H9 (cell line): Measurements from ENCODE around the gene VDAC1. TPM values are rescaled to one million over a fixed set of nuclear protein-coding genes. Genes with fewer than 3 reads are reported as not detected.
"Not testable (repeated sequence)": the region's sequence is repeated elsewhere in the genome, so short reads cannot be mapped to it uniquely, and the experiment has no call there.

Experiments
- DNase-seq: peaks from one replicate; pipeline ENCODE4 v3.0.0-alpha.2; 2017
- H2AFZ ChIP-seq: one replicate; pipeline ENCODE4 v1.6.1; 2013; ENCODE audit warnings: mild to moderate bottlenecking, low read length, control low read depth, moderate library complexity
- H2AK5ac ChIP-seq: 2 replicates; pipeline ENCODE4 v1.6.1; 2013; ENCODE audit warnings: low read length, control low read depth, mixed read lengths; ENCODE audit not compliant: insufficient read length
- H2BK120ac ChIP-seq: one replicate; pipeline ENCODE4 v1.6.1; 2013; ENCODE audit warnings: low read depth, mild to moderate bottlenecking, low read length, control low read depth, inconsistent platforms; ENCODE audit not compliant: poor library complexity, severe bottlenecking
- H2BK12ac ChIP-seq: 2 replicates; pipeline ENCODE4 v1.6.1; 2013; ENCODE audit warnings: low read length, control low read depth, mixed read lengths, low read depth; ENCODE audit not compliant: insufficient read length
- H2BK15ac ChIP-seq: 2 replicates; pipeline ENCODE4 v1.6.1; 2013; ENCODE audit warnings: low read depth, low read length, control low read depth
- H2BK20ac ChIP-seq: one replicate; pipeline ENCODE4 v1.6.1; 2013; ENCODE audit warnings: low read depth, mild to moderate bottlenecking, low read length, control low read depth, inconsistent platforms; ENCODE audit not compliant: poor library complexity, severe bottlenecking
- H2BK5ac ChIP-seq: 2 replicates; pipeline ENCODE4 v1.6.1; 2013; ENCODE audit warnings: low read length, control low read depth, mixed read lengths; ENCODE audit not compliant: insufficient read length
- H3K14ac ChIP-seq: 2 replicates; pipeline ENCODE4 v1.6.1; 2013; ENCODE audit warnings: low read length, control low read depth; ENCODE audit not compliant: insufficient read depth
- H3K18ac ChIP-seq: 2 replicates; pipeline ENCODE4 v1.6.1; 2013; ENCODE audit warnings: low read depth, mild to moderate bottlenecking, mixed read lengths, low read length, control low read depth; ENCODE audit not compliant: insufficient read length
- H3K23ac ChIP-seq: 2 replicates; pipeline ENCODE4 v1.6.1; 2013; ENCODE audit warnings: low read length, control low read depth, mixed read lengths, low read depth; ENCODE audit not compliant: insufficient read length
- H3K23me2 ChIP-seq: 2 replicates; pipeline ENCODE4 v1.6.1; 2013; ENCODE audit warnings: low read depth, mild to moderate bottlenecking, mixed read lengths, low read length, control low read depth; ENCODE audit not compliant: insufficient read length, poor library complexity, severe bottlenecking
- H3K27ac ChIP-seq: 2 replicates; pipeline ENCODE4 v1.5.1; 2013; ENCODE audit warnings: low read length, control low read depth, mixed read lengths, low read depth; ENCODE audit not compliant: insufficient read length
- H3K27me3 ChIP-seq: 2 replicates; pipeline ENCODE4 v1.6.1; 2013; ENCODE audit warnings: low read length, control low read depth, inconsistent platforms; ENCODE audit not compliant: insufficient read depth
- H3K4ac ChIP-seq: 2 replicates; pipeline ENCODE4 v1.6.1; 2013; ENCODE audit warnings: low read depth, mild to moderate bottlenecking, control low read depth, inconsistent platforms, low read length, moderate library complexity
- H3K4me1 ChIP-seq: 2 replicates; pipeline ENCODE4 v1.6.1; 2013; ENCODE audit warnings: low read length, control low read depth, inconsistent platforms; ENCODE audit not compliant: insufficient read depth
- H3K4me2 ChIP-seq: 2 replicates; pipeline ENCODE4 v1.6.1; 2013; ENCODE audit warnings: low read length, control low read depth, mixed read lengths; ENCODE audit not compliant: insufficient read length, insufficient read depth
- H3K56ac ChIP-seq: 2 replicates; pipeline ENCODE4 v1.6.1; 2013; ENCODE audit warnings: low read depth, mild to moderate bottlenecking, mixed read lengths, low read length, control low read depth; ENCODE audit not compliant: insufficient read length
- H3K79me1 ChIP-seq: 2 replicates; pipeline ENCODE4 v1.6.1; 2013; ENCODE audit warnings: low read depth, mild to moderate bottlenecking, moderate library complexity, low read length, control low read depth, inconsistent platforms; ENCODE audit not compliant: insufficient read depth, poor library complexity, severe bottlenecking
- H3K79me2 ChIP-seq: 2 replicates; pipeline ENCODE4 v1.6.1; 2013; ENCODE audit warnings: low read length, control low read depth, inconsistent platforms; ENCODE audit not compliant: insufficient read depth
- H3K9ac ChIP-seq: 2 replicates; pipeline ENCODE4 v1.6.1; 2013; ENCODE audit warnings: low read length, control low read depth, mixed read lengths; ENCODE audit not compliant: insufficient read length; ENCODE audit errors: extremely low read depth
- H3K9me3 ChIP-seq: one replicate; pipeline ENCODE4 v1.6.1; 2013; ENCODE audit warnings: low read depth, low read length, inconsistent platforms; ENCODE audit not compliant: control insufficient read depth
- H3T11ph ChIP-seq: one replicate; pipeline ENCODE4 v1.6.1; 2013; ENCODE audit warnings: mild to moderate bottlenecking, low read length, control low read depth, inconsistent platforms
- H4K20me1 ChIP-seq: one replicate; pipeline ENCODE4 v1.6.1; 2013; ENCODE audit not compliant: control insufficient read depth, insufficient read length, insufficient read depth
- H4K5ac ChIP-seq: 2 replicates; pipeline ENCODE4 v1.6.1; 2013; ENCODE audit warnings: low read depth, mild to moderate bottlenecking, mixed read lengths, low read length, control low read depth; ENCODE audit not compliant: insufficient read length
- H4K8ac ChIP-seq: replicated peaks from 2 replicates; pipeline ENCODE4 v1.6.1; 2013; ENCODE audit warnings: low read length, control low read depth, mixed read lengths, low read depth; ENCODE audit not compliant: insufficient read length
- H4K91ac ChIP-seq: 2 replicates; pipeline ENCODE4 v1.6.1; 2013; ENCODE audit warnings: low read depth, mild to moderate bottlenecking, moderate library complexity, mixed read lengths, low read length, control low read depth; ENCODE audit not compliant: insufficient read length
- H3K27ac Mint-ChIP-seq, 3 experiments: 2 replicates in 2 of 3; 3 replicates in 1 of 3; pipeline ENCODE4 v1.8.0; 2020 to 2021; ENCODE audit warnings: mixed read lengths in 3 of 3, mild to moderate bottlenecking in 1 of 3, moderate library complexity in 1 of 3
- H3K27me3 Mint-ChIP-seq: 2 replicates; pipeline ENCODE4 v1.8.0; 2021; ENCODE audit warnings: low read depth, mild to moderate bottlenecking, moderate library complexity, mixed read lengths
- H3K36me3 Mint-ChIP-seq, 3 experiments: 2 replicates in 2 of 3; 3 replicates in 1 of 3; pipeline ENCODE4 v1.8.0; 2020 to 2021; ENCODE audit warnings: low read depth in 3 of 3, mixed read lengths in 3 of 3; ENCODE audit not compliant: insufficient read depth in 1 of 3
- H3K4me1 Mint-ChIP-seq, 2 experiments: 2 replicates each; pipeline ENCODE4 v1.8.0; 2020; ENCODE audit warnings: mixed read lengths in 2 of 2
- H3K4me3 Mint-ChIP-seq, 2 experiments: 2 replicates in 1 of 2; 3 replicates in 1 of 2; pipeline ENCODE4 v1.8.0; 2020 to 2021; ENCODE audit warnings: mild to moderate bottlenecking in 2 of 2, mixed read lengths in 2 of 2, moderate library complexity in 1 of 2
- H3K9me3 Mint-ChIP-seq, 2 experiments: 2 replicates in 1 of 2; 3 replicates in 1 of 2; pipeline ENCODE4 v1.8.0; 2020; ENCODE audit warnings: mild to moderate bottlenecking in 2 of 2, mixed read lengths in 2 of 2, moderate library complexity in 1 of 2
- WGBS: extraction: QIAGEN DNeasy Blood & Tissue Kit; methylation state at CpG from one replicate; pipeline ENCODE4 v1.1.7; 2013; ENCODE audit warnings: missing lambda C conversion rate, low lambda C conversion rate, mixed read lengths; ENCODE audit not compliant: insufficient read length; ENCODE audit errors: extremely low coverage; 5-methylcytosine and 5-hydroxymethylcytosine counted together
- total RNA-seq: library from RNA; stranded (reverse); gene quantifications from 2 replicates; pipeline ENCODE4 v1.2.1, GENCODE V29; 2021
- TF ChIP-seq, protein P1 (sequence below): fragments of 200-600 bp; sonication (generic); conservative IDR thresholded peaks from 3 replicates; pipeline ENCODE4 v1.8.0; 2021; ENCODE audit warnings: antibody characterized with exemption, mild to moderate bottlenecking

Gene VDAC1
- total RNA-seq, 1 experiment from 2014 or later: 208 TPM

DNA sequence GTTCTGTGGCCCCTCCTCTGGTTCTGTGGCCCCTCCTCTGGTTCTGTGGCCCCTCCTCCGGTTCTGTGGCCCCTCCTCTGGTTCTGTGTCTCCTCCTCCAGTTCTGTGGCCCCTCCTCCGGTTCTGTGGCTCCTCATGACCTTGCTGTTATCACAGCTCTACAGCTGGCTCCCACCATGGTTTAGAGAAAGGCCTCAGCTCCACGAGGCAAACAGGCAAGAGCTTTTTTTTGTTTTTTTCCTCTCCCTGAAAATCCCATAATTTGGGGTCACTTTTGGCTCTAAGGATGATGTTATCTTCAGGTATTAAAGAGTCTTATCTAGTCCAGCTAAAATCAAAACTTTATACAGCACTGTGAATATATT is 68.1 kb downstream of the VDAC1 start:
- no peak overlapping the region for H2BK20ac ChIP-seq
- WGBS: no CpG with 5 or more reads among the region's 3 CpGs
- H3K4me2 ChIP-seq: no peak overlapping the region
- H3K14ac ChIP-seq: no peak overlapping the region
- no peak overlapping the region for H3K56ac ChIP-seq
- H3K23ac ChIP-seq: no peak overlapping the region
- H4K5ac ChIP-seq: no peak overlapping the region
- no peaks in the 10 kb centered on the region for H3K79me1 ChIP-seq
- H2BK15ac ChIP-seq: no peak overlapping the region
- H3K4me1 ChIP-seq: no peaks in the 10 kb centered on the region
- no peak overlapping the region for H2AFZ ChIP-seq
- no peak overlapping the region for H2BK120ac ChIP-seq
- no peak overlapping the region for H2BK12ac ChIP-seq
- no peak overlapping the region for H3K27ac Mint-ChIP-seq
- H3K9me3 Mint-ChIP-seq: peaks cover 9 to 10% of the 10 kb centered on the region in 2 experiments; a peak in 4 of 5 replicates
- no peak overlapping the region for H2BK5ac ChIP-seq
- H3K9ac ChIP-seq: no peak overlapping the region
- no peaks in the 10 kb centered on the region for H4K20me1 ChIP-seq
- H4K8ac ChIP-seq: no peak overlapping the region
- no peak overlapping the region for H3K18ac ChIP-seq
- no peak overlapping the region for H3K27ac ChIP-seq
- DNase-seq: no peak
- no peaks in the 10 kb centered on the region for H3K23me2 ChIP-seq
- H3T11ph ChIP-seq: no peak overlapping the region
- no peak overlapping the region for H4K91ac ChIP-seq
- H3K4me3 Mint-ChIP-seq: no peak overlapping the region
- no peaks in the 10 kb centered on the region; a peak in 2 of 7 replicates for H3K36me3 Mint-ChIP-seq
- peaks cover 6 to 17% of the 10 kb centered on the region in 2 experiments; a peak in 3 of 4 replicates for H3K4me1 Mint-ChIP-seq
- H3K4ac ChIP-seq: no peak overlapping the region
- no peaks in the 10 kb centered on the region for H3K79me2 ChIP-seq
- TF ChIP-seq, protein P1, sequence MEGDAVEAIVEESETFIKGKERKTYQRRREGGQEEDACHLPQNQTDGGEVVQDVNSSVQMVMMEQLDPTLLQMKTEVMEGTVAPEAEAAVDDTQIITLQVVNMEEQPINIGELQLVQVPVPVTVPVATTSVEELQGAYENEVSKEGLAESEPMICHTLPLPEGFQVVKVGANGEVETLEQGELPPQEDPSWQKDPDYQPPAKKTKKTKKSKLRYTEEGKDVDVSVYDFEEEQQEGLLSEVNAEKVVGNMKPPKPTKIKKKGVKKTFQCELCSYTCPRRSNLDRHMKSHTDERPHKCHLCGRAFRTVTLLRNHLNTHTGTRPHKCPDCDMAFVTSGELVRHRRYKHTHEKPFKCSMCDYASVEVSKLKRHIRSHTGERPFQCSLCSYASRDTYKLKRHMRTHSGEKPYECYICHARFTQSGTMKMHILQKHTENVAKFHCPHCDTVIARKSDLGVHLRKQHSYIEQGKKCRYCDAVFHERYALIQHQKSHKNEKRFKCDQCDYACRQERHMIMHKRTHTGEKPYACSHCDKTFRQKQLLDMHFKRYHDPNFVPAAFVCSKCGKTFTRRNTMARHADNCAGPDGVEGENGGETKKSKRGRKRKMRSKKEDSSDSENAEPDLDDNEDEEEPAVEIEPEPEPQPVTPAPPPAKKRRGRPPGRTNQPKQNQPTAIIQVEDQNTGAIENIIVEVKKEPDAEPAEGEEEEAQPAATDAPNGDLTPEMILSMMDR: no peak
- no peaks in the 10 kb centered on the region for H3K9me3 ChIP-seq
- H2AK5ac ChIP-seq: no peak overlapping the region
- no peaks in the 10 kb centered on the region for H3K27me3 ChIP-seq
- H3K27me3 Mint-ChIP-seq: peaks cover 2% of the 10 kb centered on the region

- not testable (repeated sequence) for H3K27ac ChIP-seq, H2BK12ac ChIP-seq, H2BK5ac ChIP-seq, H3T11ph ChIP-seq, H2BK120ac ChIP-seq, H3K4me1 ChIP-seq, H3K4ac ChIP-seq, H3K9me3 ChIP-seq, H3K27me3 ChIP-seq, H3K23ac ChIP-seq, H3K79me2 ChIP-seq, H3K79me1 ChIP-seq, H3K23me2 ChIP-seq, H2BK20ac ChIP-seq, H2AFZ ChIP-seq, H2BK15ac ChIP-seq, H4K91ac ChIP-seq, H3K27ac Mint-ChIP-seq, H3K56ac ChIP-seq, H3K36me3 Mint-ChIP-seq, H4K20me1 ChIP-seq, H3K27me3 Mint-ChIP-seq, H3K9ac ChIP-seq, H4K8ac ChIP-seq, H3K18ac ChIP-seq, H2AK5ac ChIP-seq, H4K5ac ChIP-seq, H3K4me2 ChIP-seq, H3K14ac ChIP-seq, H3K4me3 Mint-ChIP-seq, DNase-seq
- Mint-ChIP-seq H3K9me3 (peaks cover 9 to 10% of the 10 kb centered on the region in 2 experiments; a peak in 4 of 5 replicates), H3K4me1 (peaks cover 6 to 17% of the 10 kb centered on the region in 2 experiments; a peak in 3 of 4 replicates)
- no CpG with 5 or more reads among the region's 10 CpGs for whole genome bisulfite sequencing
These were observed 68.7 kb downstream of the VDAC1 start for GRCh38 chr5:133935991-133936650.
